ENCODE data around the gene USP21.

USP21 gene

DNA sequence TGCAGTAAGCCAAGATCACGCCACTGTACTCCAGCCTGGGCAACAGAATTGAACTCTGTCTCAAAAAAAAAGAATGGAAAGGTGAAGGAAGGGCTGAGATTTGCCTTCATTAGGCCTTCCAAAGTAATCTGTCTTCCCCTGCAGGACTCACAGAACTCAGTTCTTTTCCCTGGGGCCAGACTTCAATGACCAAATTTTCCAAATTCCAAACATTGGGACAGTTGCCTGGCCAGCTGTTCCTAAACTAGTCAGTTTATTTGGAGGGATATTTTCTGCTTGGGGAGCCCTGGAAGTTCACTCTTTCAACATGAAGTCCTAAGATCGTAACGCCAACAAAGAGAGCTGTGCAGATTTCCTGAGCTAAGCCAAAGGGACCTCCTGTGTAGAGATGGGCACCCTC lies 21.4 kb upstream of the USP21 start:
- DNase-seq, result no peak

GRCh38 chr1:161138431-161138830 lies 20.9 kb upstream of the USP21 start:
- no peak for DNase-seq

- DNase-seq, result no peak
Measured at GRCh38 chr1:161139766-161140165, 19.5 kb upstream of the USP21 start.

DNA sequence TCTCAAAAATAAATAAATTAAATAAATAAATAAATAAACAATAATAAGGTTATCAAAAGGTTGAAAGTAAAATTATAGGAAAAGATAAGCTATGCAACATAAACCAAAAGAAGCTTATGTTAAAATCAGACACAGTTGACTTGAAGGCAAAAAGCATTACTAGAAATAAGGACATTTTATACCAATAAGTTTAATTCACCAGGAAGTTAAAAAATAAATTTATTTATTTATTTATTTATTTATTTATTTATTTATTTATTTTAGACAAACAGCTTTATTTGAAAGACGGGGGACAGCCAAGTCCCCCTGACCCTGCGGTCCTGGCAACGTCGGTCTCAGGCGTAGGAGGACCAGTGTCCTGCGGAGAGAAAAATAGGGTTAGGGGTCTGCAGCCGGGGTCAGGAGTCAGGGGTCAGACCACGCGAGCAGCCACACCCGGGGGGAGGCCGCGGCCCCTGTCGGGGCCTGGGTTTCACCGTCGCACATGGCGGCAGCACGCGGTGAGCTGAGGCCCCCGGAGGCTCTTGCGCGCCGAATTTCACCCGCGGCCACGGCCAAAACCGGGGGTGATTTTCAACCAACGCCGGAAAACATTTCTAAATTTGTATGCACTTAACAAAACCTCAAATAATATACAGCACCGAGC lies 18.4 kb upstream of the USP21 start:
- DNase-seq, result no peak

DNA sequence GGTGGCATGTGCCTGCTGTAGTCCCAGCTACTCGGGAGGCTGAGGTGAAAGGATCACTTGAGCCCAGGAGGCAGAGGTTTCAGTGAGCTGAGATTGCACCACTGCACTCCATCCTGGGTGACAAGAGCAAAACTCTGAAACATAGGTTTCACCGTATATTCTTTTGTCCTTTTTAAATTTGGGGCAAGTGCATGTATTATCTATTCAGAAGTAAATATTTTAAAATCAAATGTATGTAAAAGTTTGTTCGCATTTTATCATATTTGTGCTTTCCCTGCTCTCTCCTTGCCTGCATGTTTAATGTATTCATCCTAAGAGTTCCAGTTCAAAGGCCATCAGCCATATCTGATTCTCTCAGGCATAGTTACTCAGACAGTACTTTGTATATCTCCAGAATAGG lies 13.5 kb upstream of the USP21 start:
- no peak for DNase-seq

DNA sequence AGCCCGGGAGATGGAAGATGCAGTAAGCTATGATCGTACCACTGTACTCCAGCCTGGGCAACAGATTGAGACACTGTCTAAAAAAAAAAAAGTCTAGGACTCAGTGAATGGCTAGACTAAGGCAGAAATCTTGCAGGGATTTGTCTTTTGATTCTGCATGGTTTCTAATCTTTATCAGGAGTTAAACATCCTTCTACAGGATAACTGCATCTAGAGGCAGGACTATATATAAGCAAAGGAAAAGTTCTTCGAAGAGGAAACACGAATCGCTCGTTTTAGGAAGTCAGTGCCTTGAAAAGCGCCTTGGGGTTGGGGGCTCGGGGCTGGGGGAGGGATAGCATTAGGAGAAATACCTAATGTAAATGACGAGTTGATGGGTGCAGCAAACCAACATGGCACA lies 6.1 kb upstream of the USP21 start:
- no peak for DNase-seq

DNA sequence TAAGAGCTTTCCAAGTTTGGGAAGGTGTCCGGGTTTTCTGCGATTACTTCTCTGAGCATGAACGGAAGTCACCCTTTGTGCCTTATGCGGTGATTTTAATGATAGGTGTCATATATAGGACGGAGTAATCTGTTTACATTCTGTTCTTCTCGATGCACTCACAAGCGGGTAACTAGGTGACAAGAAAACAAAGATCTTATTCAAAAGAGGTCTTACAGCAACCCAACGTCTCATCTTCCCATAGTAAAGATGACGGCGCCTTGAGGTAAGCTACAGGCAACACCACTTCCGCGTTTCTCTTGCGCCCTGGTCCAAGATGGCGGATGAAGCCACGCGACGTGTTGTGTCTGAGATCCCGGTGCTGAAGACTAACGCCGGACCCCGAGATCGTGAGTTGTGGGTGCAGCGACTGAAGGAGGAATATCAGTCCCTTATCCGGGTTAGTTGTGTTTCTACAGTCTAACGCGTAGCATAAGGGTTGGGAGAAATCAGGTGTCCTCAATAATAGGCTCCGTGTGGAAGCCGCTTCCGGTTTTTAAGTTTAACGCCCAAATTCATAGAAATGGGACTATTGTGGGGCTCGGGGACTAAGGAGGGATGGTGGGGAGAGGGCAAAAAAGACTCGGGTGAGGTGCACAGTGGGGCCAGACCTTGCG lies 5.5 kb upstream of the USP21 start, which contains the start of gene UFC1:
TSS of gene UFC1 (plus strand) at position 297 of the 656 bp plus-strand sequence. CDS start at position 317, 20 bp downstream.
- DNase-seq, result peak; percentile 90

DNA sequence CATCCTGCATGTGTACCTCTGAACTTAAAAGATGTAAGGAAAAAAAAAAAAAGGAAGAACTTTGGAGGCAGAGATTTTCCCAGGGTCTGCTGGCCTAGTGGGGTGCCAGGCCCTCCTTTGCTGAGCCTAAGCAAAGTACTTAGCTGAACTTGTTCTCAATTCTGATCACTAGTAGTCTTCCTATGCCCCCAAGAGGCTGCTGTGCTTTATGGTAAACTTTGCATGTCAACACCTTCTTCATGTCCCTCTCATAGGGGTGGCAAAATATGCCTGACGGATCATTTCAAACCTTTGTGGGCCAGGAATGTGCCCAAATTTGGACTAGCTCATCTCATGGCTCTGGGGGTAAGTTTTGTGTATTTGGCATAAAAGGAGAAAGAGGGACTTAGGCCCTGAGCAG lies 1.4 kb upstream of the USP21 start:
- DNase-seq, result no peak

DNA sequence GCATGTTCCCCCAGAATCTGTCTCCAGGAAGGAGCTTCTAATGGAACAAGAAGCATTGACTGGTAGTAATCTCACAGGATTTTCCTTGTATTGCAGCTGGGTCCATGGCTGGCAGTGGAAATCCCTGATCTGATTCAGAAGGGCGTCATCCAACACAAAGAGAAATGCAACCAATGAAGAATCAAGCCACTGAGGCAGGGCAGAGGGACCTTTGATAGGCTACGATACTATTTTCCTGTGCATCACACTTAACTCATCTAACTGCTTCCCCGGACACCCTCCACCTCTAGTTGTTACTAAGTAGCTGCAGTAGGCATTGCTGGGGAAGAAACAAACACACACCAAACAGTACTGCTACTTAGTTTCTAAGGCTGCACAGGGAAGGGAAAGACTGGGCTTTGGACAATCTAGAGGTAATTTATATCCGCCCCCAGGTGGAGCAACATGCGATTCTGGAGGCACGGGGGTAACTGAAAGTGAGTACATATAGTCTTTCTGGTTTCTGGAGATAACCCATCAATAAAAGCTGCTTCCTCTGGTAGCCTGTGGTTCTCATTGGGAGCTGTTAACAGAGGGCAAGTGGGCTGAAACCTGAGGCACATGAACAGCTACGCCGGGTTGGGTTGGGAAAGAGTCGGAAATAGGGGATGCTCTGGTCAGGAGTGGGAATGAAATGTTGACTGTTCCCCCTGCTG lies 837 bp upstream of the USP21 start:
- no peak for DNase-seq

GRCh38 chr1:161159913-161160243 lies 578 bp downstream of the USP21 start:
- DNase-seq, result no peak

DNA sequence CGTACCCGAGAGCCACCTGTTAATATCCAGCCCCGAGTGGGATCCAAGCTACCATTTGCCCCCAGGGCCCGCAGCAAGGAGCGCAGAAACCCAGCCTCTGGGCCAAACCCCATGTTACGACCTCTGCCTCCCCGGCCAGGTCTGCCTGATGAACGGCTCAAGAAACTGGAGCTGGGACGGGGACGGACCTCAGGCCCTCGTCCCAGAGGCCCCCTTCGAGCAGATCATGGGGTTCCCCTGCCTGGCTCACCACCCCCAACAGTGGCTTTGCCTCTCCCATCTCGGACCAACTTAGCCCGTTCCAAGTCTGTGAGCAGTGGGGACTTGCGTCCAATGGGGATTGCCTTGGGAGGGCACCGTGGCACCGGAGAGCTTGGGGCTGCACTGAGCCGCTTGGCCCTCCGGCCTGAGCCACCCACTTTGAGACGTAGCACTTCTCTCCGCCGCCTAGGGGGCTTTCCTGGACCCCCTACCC lies 1.4 kb downstream of the USP21 start:
- no peak for DNase-seq

DNA sequence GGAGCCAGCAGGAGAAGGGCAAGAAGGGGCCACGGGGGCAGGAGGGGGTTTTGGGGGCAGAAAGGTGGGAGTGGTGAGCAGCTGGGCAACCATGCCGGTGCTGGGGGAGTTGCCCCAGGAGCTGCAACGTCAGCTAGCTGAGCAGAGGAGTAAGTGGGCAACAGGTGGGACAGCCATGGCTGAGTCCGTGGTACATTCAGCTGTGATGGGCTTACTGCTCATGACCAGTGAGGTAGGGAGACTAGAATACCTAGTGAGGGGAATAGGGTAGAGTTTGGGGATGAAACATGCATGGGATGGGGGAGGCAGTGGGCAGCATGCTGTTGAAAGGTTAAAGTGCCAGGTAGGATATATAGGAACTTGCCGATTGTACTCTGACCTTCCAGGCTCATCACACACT lies 2.4 kb downstream of the USP21 start:
- no peak for DNase-seq

- no peak for DNase-seq
Measured at GRCh38 chr1:161162052-161162451, 2.8 kb downstream of the USP21 start.

DNA sequence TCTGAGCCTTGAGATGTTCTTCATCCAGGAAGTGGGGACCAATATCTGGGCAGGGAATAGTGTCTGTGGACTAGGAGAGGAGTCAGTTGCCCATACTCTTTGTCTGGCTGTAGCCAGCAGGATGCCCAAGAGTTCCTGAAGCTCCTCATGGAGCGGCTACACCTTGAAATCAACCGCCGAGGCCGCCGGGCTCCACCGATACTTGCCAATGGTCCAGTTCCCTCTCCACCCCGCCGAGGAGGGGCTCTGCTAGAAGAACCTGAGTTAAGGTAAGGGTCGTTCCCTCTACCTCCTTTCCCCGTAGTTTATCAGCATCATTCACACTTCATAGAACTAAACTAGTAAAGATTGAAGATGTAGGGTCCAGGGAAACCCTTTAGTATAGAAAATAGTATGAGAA lies 3.5 kb downstream of the USP21 start:
- DNase-seq, result no peak

DNA sequence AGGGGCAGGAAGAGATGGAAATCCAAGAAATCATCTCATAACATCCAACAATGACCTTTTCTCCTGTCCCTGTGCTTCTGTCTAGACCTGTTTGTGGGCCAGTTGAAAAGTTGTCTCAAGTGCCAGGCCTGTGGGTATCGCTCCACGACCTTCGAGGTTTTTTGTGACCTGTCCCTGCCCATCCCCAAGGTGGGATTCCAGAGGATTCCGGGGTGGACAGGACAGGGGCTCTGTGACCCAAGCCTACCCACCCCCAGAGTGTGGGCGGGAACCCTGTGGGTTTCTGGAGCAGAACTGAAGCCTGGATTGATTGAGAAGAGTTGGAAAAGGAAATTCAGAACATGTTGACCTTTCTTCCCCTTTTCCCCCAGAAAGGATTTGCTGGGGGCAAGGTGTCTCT lies 4.5 kb downstream of the USP21 start:
- no peak for DNase-seq

DNA sequence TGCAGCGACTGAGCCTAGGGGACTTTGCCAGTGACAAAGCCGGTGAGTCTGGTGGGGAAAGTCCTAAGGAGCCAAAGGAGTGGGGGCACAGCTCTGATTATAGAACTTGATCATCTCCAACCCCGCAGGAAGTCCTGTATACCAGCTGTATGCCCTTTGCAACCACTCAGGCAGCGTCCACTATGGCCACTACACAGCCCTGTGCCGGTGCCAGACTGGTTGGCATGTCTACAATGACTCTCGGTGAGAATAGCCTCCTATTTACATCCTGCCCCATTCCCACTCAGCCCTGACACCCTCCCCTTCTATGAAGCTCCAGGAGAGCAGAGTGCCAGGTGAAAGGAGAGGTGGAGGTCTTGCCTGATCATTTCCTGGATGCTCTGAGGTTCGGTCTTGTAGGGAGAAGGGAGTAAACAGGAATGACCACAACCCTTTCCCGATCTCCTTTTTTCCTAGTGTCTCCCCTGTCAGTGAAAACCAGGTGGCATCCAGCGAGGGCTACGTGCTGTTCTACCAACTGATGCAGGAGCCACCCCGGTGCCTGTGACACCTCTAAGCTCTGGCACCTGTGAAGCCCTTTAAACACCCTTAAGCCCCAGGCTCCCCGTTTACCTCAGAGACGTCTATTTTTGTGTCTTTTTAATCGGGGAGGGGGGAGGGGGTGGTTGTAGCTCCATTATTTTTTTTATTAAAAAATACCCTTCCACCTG lies 5.8 kb downstream of the USP21 start:
- DNase-seq, result no peak

- peak; percentile 100 for DNase-seq
Measured at GRCh38 chr1:161165742-161166668, 6.7 kb downstream of the USP21 start, which contains the start of gene PPOX. Gene PPOX (plus strand): TSS chr1:161166426. CDS start chr1:161166848, 422 bp downstream.

DNA sequence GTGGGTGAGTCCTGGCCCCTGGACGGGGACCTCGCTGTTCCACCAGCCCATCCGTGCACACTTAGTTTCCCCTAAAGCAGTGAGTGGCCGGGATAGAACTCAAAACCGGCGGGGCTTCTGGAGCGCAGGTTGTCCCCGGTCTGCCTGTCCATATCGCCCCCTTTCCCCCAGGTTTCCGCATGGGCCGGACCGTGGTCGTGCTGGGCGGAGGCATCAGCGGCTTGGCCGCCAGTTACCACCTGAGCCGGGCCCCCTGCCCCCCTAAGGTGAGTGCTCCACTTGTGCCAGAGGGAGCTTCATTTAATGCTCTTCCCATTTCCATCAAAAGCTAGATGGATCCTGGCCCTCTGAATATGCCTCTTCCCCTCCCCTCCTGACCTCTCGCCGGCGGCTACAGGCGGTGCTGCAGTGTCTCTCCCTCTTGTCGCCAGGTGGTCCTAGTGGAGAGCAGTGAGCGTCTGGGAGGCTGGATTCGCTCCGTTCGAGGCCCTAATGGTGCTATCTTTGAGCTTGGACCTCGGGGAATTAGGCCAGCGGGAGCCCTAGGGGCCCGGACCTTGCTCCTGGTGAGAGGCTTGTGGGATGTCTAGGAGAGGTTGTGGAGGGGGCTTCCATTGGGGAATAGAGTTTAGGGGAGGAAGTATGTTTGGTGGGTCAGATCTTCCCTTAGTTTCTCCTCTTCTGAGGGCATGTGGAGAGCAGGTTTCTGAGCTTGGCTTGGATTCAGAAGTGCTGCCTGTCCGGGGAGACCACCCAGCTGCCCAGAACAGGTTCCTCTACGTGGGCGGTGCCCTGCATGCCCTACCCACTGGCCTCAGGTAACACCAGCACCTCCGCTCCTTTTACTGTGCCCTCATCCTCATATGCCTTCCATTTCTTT lies 7.6 kb downstream of the USP21 start:
- DNase-seq, result no peak

DNA sequence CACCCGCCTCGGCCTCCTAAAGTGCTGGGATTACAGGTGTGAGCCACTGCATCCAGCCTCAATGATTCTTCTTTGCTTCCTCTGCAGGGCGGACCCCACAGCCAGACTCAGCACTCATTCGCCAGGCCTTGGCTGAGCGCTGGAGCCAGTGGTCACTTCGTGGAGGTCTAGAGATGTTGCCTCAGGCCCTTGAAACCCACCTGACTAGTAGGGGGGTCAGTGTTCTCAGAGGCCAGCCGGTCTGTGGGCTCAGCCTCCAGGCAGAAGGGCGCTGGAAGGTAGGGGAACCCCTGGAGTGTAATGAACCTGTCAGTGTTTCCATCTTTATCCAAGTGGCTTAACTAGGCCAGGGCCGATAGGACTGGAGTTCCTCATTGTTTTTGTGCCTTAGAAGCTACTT lies 9.6 kb downstream of the USP21 start:
- no peak for DNase-seq

- no peak for DNase-seq
Measured at GRCh38 chr1:161171191-161171590, 11.9 kb downstream of the USP21 start.

GRCh38 chr1:161171696-161172095 lies 12.4 kb downstream of the USP21 start:
- DNase-seq, result no peak
